NCI-H69 (cell line): ENCODE data around the gene CYSRT1.

ENCODE experiments used
- DNase-seq: peaks from one replicate; lab custom pipeline; 2025; lab: John Stamatoyannopoulos, UW

CYSRT1 gene

DNA sequence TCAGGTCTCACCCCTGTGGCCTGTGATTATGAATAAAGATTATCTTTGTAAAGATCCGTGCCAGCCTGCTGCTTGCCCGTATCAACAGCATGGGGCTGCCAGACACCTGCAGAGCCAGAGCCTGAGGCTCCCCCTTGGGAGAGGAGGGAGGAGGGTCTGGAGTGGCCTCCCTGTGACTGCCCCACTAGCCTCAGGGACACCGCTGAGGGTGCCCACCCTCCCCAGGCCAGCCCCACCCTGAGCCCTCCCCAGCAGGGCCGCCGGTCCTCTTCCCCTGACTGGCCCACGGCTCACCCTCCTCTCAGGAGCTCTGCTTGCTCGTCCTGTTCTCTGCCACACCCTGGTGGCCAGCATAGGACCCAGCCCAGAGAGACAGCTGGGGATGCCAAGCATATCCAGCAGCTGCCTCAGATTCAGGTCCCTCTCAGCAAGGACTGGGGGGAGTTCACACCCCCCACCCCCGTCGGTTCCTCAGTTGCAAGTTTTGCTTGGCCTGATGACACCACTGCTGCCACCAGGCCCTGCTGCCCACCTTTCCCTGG lies 34.6 kb upstream of the CYSRT1 start:
- no peak for DNase-seq

DNA sequence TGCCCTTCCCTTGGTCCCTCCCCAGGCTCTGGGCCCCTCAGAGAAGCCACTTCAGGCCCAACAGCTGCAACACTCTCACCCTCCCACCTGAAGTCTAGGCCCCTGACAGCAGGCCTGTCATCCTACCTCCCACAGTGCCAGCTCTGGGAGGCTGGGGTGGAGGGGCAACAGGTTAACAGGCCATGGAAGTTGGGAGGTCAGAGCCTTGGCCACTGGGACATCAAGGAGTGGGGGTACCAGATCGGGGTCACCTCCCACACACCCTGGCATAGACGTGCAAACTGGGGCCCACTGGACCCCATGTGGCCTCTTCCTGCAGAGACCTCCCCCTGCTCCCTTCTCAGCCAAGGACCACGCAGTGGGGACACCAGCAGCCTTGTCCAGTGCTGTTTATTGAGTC lies 33.7 kb upstream of the CYSRT1 start:
- no peak for DNase-seq

DNA sequence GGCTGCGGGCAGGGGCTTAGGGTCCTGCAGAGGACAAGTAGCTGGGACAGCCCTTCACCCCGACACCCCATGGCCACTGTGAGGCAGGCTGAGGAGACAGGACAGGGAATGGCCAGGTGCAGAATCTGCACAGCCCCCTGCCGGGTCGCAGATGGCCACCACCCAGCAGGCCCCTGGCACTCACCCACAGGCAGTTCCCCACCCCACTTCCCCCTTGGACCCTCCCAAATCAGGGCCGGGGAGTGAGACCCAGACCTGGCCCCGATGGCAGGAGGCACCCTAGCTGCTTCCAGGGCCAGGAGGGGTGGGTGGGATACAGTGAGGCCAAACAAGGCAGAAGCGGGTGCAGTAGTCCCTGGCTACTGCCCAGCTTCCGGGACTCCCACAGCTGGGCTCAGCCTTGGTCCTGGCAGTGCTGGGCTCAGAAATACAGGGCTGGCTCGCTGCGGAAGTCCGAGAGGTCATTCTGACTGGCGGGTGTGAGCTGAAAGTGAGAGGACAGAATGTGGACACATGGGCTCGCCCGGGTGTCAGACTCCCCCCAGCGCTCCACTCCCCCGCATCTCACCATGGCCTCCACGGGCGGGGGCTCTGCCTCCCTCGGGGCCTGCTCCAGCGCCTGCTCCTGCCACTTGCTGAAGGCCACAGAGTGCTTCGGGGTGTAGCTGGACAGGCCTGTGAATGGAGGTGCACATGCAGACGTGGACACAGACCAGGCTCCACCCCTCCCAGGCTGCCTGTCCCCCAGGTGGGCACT lies 33.1 kb upstream of the CYSRT1 start:
- no peak for DNase-seq

GRCh38 chr9:137192448-137192780 lies 32.6 kb upstream of the CYSRT1 start:
- DNase-seq: no peak

DNA sequence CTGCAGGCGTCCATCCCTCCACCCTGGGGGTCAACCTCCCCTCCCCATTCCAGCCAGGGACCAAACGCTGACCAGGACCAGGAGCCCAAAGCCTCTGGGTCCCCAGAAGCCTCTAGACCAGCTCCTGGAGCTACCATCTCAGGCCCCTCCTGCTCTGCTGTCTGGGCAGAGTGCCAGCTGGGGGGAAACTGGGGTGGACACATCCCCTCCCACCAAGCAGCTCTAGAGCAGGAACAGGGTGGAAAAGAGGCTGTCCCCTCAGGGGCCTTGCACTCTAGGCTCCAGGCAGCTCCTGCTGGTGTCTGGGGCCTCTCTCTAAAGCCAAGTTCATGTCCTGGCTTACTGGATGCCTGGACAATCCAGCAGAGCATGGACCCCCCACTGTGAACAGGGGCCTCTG lies 32.1 kb upstream of the CYSRT1 start:
- peak; percentile 44 for DNase-seq

- no peak for DNase-seq
Observed at GRCh38 chr9:137193771-137194170, 31.2 kb upstream of the CYSRT1 start.

DNA sequence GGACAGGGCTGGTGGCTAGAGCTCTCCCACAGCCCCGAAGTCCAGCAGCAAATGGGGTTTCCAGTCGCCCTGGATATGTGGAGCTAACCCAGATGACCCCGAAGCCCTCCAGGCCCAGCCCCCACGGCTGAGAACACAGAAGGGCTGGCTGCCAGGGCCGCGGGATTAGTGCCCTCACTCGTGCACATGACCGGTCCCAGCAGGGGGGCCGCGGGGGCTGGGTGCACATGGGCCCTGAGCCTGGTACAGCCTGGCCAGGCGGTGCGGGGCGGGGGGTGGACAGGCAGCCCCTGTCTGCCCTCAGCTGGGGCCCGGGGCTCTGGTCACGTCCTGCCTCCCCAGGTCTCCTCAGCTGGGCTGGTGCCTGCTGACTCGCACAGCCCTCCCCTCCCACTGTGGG lies 30.6 kb upstream of the CYSRT1 start:
- DNase-seq: no peak

DNA sequence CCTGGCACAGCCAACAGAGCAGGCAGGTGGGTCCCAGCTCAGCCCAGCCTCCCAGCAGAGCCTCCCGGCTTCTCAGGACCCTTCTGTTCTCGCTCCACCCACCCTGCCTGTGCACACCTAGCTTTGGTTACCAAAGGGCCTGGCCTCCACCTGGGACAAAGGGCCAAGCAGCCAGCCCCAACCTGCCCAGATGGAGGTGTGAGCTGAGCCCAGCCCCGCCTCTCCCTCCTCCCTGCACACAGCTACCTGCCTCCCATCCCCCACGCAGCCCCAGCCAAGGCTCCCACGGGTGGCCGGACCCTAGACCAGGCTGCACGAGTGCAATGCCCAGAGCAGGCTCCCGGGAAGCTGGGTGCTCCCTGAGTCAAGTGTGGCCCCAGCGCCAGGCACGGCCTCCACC lies 30.1 kb upstream of the CYSRT1 start:
- DNase-seq: peak; percentile 84

DNA sequence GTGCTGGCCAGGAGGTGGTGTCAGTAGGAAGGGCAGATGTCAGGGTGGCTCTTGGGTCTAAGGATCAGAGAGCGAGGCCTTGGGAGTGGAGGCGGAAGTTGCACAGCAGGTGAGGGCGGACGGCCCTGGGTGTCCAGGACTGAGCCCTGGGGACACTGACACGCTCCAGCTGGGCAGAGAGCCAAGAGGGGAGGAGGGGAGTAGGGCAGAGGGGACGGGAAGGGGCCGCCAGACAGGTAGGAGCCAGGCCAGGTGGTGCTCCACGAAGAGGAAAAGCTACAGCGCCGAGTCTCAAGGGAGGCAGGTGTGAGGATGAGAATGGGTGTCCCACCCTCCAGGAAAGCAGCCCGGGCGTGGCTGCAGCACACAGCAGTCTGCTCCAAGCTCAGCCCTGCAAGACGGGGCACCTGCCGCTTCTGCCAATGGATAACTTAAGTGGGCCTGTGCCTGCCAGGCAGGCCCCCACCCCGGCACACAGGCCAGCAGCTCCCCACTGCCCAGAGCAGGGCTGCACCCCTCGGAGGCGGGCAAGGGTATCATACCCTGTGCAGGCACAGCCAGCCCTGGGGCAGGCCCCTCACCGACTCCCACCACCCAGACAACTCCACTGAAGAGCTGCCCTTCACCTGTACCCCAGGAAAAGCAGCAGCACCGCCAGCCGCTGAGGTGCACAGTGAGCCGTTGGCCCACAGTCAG lies 29.3 kb upstream of the CYSRT1 start:
- DNase-seq: peak; percentile 99

DNA sequence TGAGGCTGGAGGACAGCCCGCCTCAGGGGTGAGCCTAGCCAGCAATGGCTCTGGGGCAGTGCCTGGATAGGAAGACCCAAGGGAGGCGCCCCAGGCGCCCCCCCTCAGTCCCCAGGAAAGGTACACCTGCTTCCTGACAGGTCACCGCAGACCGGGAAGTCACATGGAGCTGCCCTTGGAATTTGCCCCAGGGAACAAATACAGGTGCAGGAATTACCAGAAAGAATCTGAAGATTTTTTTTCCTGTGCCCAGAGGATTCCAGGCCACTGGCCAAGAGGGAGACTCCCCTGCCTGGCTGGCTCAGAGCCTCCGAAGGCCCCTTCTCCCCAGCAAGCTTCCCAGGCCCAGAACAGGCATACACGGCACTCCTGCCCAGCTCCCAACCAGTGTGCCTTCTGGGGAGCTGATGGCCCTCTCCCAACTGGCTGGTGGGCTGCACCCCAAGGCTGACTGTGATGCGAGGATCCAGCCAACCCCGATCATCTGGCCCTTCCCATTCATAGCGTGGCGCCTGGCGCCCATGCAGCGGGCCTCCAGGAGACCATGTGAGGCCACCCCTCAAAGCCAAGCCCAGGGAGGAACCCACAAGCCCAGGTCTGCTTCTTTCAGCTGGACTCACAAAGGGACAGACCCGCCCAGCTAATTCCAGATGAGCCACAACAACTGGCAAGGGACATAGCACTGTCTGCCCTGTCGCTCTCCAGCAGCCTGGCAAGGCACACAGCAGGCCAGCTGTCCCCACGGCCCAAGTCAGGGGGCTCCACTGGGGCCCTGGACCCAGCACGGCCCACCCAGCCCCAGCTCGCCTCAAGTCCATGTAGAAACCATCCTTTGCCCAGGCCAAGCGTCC lies 26.7 kb upstream of the CYSRT1 start:
- no peak for DNase-seq

DNA sequence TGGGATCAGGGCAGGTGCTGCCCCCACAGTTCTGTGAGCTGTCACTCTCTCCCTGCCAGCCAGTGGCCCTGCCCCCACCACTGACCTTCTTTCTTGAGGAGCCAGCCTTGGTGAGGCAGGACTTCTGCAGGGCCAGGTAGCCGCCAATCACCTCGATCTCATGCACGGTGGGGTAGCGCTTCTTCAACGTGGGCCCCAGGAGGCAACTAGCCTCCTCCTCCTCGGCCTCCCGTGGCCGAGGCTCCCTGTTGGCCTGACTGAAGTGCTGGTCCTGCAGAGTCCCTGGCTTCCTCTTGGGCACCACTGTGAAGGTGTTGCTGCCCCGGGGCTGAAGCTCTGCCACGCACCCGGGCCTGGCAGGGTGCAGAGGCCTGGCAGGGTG lies 26.1 kb upstream of the CYSRT1 start:
- no peak for DNase-seq

DNA sequence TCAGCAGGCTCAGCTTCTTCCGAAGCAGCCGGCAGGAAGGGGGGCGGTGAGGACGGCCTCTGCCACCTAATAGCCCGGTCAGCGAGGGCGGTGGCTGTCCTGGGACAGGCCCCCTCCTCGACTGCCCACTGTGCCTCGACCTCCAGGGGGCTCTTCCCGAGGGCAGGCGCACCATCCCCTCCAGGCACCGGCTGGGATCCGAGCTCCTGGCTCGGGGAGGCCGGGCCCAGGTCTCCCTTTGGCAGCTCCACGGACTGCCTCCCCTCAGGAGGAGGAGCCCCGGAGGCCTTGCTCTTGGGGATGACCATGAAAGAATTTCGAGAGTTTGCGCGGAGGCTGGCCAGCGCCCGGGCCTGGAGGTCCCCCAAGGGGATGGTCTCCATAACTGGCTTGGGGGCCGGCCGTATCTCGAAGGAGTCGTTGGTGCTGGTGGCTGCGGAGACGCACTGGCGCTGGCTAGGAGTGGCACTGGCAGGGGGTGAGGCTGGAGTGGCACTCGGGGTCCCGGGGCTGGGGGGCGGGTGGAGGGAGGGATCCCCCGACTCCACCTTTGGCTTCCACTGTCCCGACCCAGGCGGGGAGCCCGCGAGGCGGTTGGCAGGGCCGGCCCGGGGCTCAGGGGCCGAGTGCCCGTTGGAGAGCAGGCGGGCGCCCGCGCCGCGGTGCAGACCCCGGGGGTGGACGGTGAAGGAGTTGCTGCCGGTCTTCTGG lies 25.4 kb upstream of the CYSRT1 start:
- no peak for DNase-seq

- peak; percentile 100 for DNase-seq
Observed at GRCh38 chr9:137200311-137201204, 24.4 kb upstream of the CYSRT1 start, which contains the start of gene TPRN. TPRN (minus strand) TSS chr9:137200741; CDS start chr9:137200711, 30 bp downstream.

GRCh38 chr9:137201205-137201868 lies 23.6 kb upstream of the CYSRT1 start:
- no peak for DNase-seq

- no peak for DNase-seq
Observed at GRCh38 chr9:137202966-137203365, 22.0 kb upstream of the CYSRT1 start.

DNA sequence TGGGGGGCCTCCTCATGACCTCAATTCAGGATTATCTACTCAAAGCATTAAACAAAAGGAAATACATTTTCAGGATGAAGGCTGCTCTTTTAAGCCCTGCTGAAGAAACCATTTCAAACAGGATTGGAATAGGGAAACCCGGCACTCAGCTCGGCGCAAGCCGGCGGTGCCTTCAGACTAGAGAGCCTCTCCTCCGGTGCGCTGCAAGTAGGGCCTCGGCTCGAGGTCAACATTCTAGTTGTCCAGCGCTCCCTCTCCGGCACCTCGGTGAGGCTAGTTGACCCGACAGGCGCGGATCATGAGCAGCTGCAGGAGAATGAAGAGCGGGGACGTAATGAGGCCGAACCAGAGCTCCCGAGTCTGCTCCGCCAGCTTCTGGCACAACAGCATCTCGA lies 20.2 kb upstream of the CYSRT1 start:
- DNase-seq: no peak

DNA sequence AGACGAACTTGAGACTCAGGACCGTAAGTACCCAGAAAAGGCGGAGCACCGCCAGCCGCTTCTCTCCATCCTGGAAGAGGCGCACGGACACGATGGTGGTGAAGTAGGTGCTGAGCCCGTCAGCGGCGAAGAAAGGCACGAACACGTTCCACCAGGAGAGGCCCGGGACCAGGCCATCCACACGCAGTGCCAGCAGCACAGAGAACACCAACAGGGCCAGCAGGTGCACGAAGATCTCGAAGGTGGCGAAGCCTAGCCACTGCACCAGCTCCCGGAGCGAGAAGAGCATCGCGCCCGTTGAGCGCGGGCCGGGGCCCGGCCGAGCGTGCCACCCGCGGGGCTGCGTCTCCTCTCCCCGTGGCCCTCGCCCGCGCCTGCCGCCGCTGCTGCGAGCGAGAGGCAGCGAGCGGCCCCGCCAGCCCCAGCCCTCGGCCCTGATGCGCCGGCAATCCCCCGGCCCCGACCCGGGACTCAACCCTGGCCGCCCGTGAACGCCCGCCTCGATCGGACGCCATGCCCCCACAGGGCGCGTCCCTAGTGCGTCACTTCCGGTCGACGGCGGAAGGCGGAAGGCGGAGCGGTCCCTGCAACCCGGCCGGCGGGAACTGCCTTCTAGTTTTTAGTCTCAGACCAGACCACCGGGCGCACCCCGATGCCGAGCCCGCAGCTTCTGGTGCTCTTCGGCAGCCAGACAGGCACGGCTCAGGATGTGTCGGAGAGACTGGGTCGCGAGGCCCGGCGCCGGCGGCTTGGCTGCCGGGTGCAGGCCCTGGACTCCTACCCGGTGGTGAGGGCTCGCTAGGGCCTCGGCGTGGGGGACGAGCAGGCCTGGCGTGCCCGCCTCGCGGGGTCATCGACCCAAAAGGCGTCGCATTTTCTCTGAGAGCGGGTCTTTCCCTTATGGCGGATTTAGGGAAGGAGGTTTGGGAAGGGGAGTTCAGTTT lies 19.6 kb upstream of the CYSRT1 start, which contains the start of the genes NDOR1 and TMEM203:
Gene NDOR1, plus strand, starts transcription at position 575 of the 944 bp plus-strand sequence. Its CDS starts 78 bp downstream, at position 653.
Gene TMEM203, minus strand, starts transcription at position 523 of the 944 bp plus-strand sequence. Its CDS starts 234 bp downstream, at position 289.
- DNase-seq: peak; percentile 92

DNA sequence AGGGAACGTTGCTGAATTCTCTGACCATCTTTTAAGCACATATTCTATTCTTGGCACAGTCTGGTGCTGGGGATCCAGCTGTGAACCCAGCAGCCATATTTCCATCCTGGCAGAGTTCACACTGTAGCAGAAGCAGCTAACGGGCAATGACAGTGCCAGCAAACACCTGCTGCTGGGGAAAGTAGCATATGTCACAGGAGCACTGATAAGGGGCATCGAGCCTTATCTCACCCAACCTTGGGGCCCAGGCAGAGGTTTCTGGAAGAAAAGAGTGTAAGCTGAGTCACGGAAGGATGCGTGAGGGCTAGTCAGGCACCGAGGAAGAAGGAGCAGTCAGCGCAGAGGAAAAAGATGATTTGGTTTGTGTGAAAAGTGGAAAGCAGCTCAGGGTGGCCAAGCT lies 18.4 kb upstream of the CYSRT1 start:
- DNase-seq: no peak

DNA sequence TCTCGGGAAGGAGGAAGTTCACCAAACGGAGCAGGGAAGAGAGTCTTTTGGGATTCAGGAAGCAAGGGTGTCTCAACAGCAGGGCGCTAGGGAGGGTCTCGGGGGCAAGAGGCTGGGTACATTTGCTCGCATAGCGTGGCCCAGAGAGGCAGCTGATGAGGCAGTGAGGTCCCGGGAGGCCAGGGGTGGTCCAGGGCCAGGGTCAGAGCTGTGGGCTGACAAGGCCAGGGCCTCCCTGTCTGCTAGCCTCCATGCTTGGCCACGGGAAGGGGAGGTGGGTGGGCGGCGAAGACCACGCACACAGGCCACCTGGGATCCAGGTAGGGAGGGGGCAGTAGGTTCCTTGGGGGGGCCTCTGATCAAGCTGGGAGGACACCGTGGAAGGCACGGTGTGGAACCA lies 13.4 kb upstream of the CYSRT1 start:
- DNase-seq: no peak
